Measurements from ENCODE around the gene CCT2. TPM values are rescaled to one million over a fixed set of nuclear protein-coding genes. Genes with fewer than 3 reads are reported as not detected.

CCT2 gene
- total RNA-seq: 158 TPM

GRCh38 chr12:69585189-69586062 lies at the start of gene CCT2:
TSS of gene CCT2 (plus strand) at chr12:69585459. CDS start at chr12:69585522, 63 bp downstream.
- H3K27ac ChIP-seq (ENCODE audit: low read depth, low read length): peak within 1 kb of the TSS; percentile 94
- H3K4me1 ChIP-seq (ENCODE audit: control insufficient read depth in 3 of 3, insufficient read depth in 3 of 3, low read length in 3 of 3): peaks cover 0 to 11% (median 3%) of the 10 kb centered on the region in 3 donors
- peaks cover 18 to 37% (median 34%) of the 10 kb centered on the region in 3 donors for H3K36me3 ChIP-seq (ENCODE audit: control insufficient read depth in 3 of 3, insufficient read depth in 3 of 3, low read length in 3 of 3)
- peak within 1 kb of the TSS; percentile 99 to 100 (median 100) for H3K4me3 ChIP-seq (ENCODE audit: low read length in 3 of 3)
- H3K27me3 ChIP-seq (ENCODE audit: control insufficient read depth in 3 of 3, insufficient read depth in 3 of 3, low read length in 3 of 3): no peaks in the 10 kb centered on the region
- peak within 1 kb of the TSS; percentile 95 to 99 (median 96) for H3K9ac ChIP-seq (ENCODE audit: low read depth in 1 of 3, low read length in 3 of 3)
- no peaks in the 10 kb centered on the region for H3K9me3 ChIP-seq (ENCODE audit: control insufficient read depth in 3 of 3, low read length in 3 of 3)

GRCh38 chr12:69540987-69541386 lies 44.3 kb upstream of the CCT2 start:
- H3K36me3 ChIP-seq (ENCODE audit: control insufficient read depth in 3 of 3, insufficient read depth in 3 of 3, low read length in 3 of 3): no peaks in the 10 kb centered on the region
- H3K4me1 ChIP-seq (ENCODE audit: control insufficient read depth in 3 of 3, insufficient read depth in 3 of 3, low read length in 3 of 3): no peaks in the 10 kb centered on the region
- H3K27ac ChIP-seq (ENCODE audit: low read depth, low read length): no peak overlapping the region
- H3K27me3 ChIP-seq (ENCODE audit: control insufficient read depth in 3 of 3, insufficient read depth in 3 of 3, low read length in 3 of 3): no peaks in the 10 kb centered on the region
- H3K9me3 ChIP-seq (ENCODE audit: control insufficient read depth in 3 of 3, low read length in 3 of 3): no peaks in the 10 kb centered on the region
- H3K4me3 ChIP-seq (ENCODE audit: low read length in 3 of 3): no peak overlapping the region
- H3K9ac ChIP-seq (ENCODE audit: low read depth in 1 of 3, low read length in 3 of 3): no peak overlapping the region

GRCh38 chr12:69544087-69544486 lies 41.2 kb upstream of the CCT2 start:
- H3K4me3 ChIP-seq (ENCODE audit: low read length in 3 of 3): no peak overlapping the region
- H3K36me3 ChIP-seq (ENCODE audit: control insufficient read depth in 3 of 3, insufficient read depth in 3 of 3, low read length in 3 of 3): no peaks in the 10 kb centered on the region
- H3K9me3 ChIP-seq (ENCODE audit: control insufficient read depth in 3 of 3, low read length in 3 of 3): no peaks in the 10 kb centered on the region
- no peak overlapping the region for H3K27ac ChIP-seq (ENCODE audit: low read depth, low read length)
- no peak overlapping the region for H3K9ac ChIP-seq (ENCODE audit: low read depth in 1 of 3, low read length in 3 of 3)
- H3K4me1 ChIP-seq (ENCODE audit: control insufficient read depth in 3 of 3, insufficient read depth in 3 of 3, low read length in 3 of 3): no peaks in the 10 kb centered on the region
- H3K27me3 ChIP-seq (ENCODE audit: control insufficient read depth in 3 of 3, insufficient read depth in 3 of 3, low read length in 3 of 3): no peaks in the 10 kb centered on the region

- Histone ChIP-seq H3K9ac (ENCODE audit: low read depth in 1 of 3, low read length in 3 of 3) (no peak overlapping the region), H3K27me3 (ENCODE audit: control insufficient read depth in 3 of 3, insufficient read depth in 3 of 3, low read length in 3 of 3) (no peaks in the 10 kb centered on the region), H3K36me3 (ENCODE audit: control insufficient read depth in 3 of 3, insufficient read depth in 3 of 3, low read length in 3 of 3) (no peaks in the 10 kb centered on the region), H3K4me3 (ENCODE audit: low read length in 3 of 3) (no peak overlapping the region), H3K4me1 (ENCODE audit: control insufficient read depth in 3 of 3, insufficient read depth in 3 of 3, low read length in 3 of 3) (no peaks in the 10 kb centered on the region), H3K27ac (ENCODE audit: low read depth, low read length) (no peak overlapping the region), H3K9me3 (ENCODE audit: control insufficient read depth in 3 of 3, low read length in 3 of 3) (no peaks in the 10 kb centered on the region)
Measured at GRCh38 chr12:69545081-69545480, 40.2 kb upstream of the CCT2 start.

- H3K27me3 ChIP-seq (ENCODE audit: control insufficient read depth in 3 of 3, insufficient read depth in 3 of 3, low read length in 3 of 3): no peaks in the 10 kb centered on the region
- H3K4me3 ChIP-seq (ENCODE audit: low read length in 3 of 3): no peak overlapping the region
- no peak overlapping the region for H3K27ac ChIP-seq (ENCODE audit: low read depth, low read length)
- H3K36me3 ChIP-seq (ENCODE audit: control insufficient read depth in 3 of 3, insufficient read depth in 3 of 3, low read length in 3 of 3): no peaks in the 10 kb centered on the region
- no peaks in the 10 kb centered on the region for H3K9me3 ChIP-seq (ENCODE audit: control insufficient read depth in 3 of 3, low read length in 3 of 3)
- no peaks in the 10 kb centered on the region for H3K4me1 ChIP-seq (ENCODE audit: control insufficient read depth in 3 of 3, insufficient read depth in 3 of 3, low read length in 3 of 3)
- H3K9ac ChIP-seq (ENCODE audit: low read depth in 1 of 3, low read length in 3 of 3): no peak overlapping the region
Measured at GRCh38 chr12:69546693-69547438, 38.4 kb upstream of the CCT2 start.

GRCh38 chr12:69548687-69549086 lies 36.6 kb upstream of the CCT2 start:
- Histone ChIP-seq H3K27ac (ENCODE audit: low read depth, low read length) (no peak overlapping the region), H3K9me3 (ENCODE audit: control insufficient read depth in 3 of 3, low read length in 3 of 3) (no peaks in the 10 kb centered on the region), H3K27me3 (ENCODE audit: control insufficient read depth in 3 of 3, insufficient read depth in 3 of 3, low read length in 3 of 3) (no peaks in the 10 kb centered on the region), H3K36me3 (ENCODE audit: control insufficient read depth in 3 of 3, insufficient read depth in 3 of 3, low read length in 3 of 3) (no peaks in the 10 kb centered on the region), H3K9ac (ENCODE audit: low read depth in 1 of 3, low read length in 3 of 3) (no peak overlapping the region), H3K4me3 (ENCODE audit: low read length in 3 of 3) (no peak overlapping the region), H3K4me1 (ENCODE audit: control insufficient read depth in 3 of 3, insufficient read depth in 3 of 3, low read length in 3 of 3) (peaks cover 0 to 2% (median 0%) of the 10 kb centered on the region in 3 donors)

GRCh38 chr12:69550569-69551350 lies 34.5 kb upstream of the CCT2 start:
- no peaks in the 10 kb centered on the region for H3K36me3 ChIP-seq (ENCODE audit: control insufficient read depth in 3 of 3, insufficient read depth in 3 of 3, low read length in 3 of 3)
- no peak overlapping the region for H3K27ac ChIP-seq (ENCODE audit: low read depth, low read length)
- H3K27me3 ChIP-seq (ENCODE audit: control insufficient read depth in 3 of 3, insufficient read depth in 3 of 3, low read length in 3 of 3): no peaks in the 10 kb centered on the region
- no peak overlapping the region for H3K4me3 ChIP-seq (ENCODE audit: low read length in 3 of 3)
- no peaks in the 10 kb centered on the region for H3K9me3 ChIP-seq (ENCODE audit: control insufficient read depth in 3 of 3, low read length in 3 of 3)
- H3K9ac ChIP-seq (ENCODE audit: low read depth in 1 of 3, low read length in 3 of 3): no peak overlapping the region
- peaks cover 0 to 6% (median 0%) of the 10 kb centered on the region in 3 donors for H3K4me1 ChIP-seq (ENCODE audit: control insufficient read depth in 3 of 3, insufficient read depth in 3 of 3, low read length in 3 of 3)

GRCh38 chr12:69553628-69554248 lies 31.5 kb upstream of the CCT2 start:
- no peak overlapping the region for H3K27ac ChIP-seq (ENCODE audit: low read depth, low read length)
- H3K36me3 ChIP-seq (ENCODE audit: control insufficient read depth in 3 of 3, insufficient read depth in 3 of 3, low read length in 3 of 3): no peaks in the 10 kb centered on the region
- H3K4me1 ChIP-seq (ENCODE audit: control insufficient read depth in 3 of 3, insufficient read depth in 3 of 3, low read length in 3 of 3): peaks cover 0 to 6% (median 0%) of the 10 kb centered on the region in 3 donors
- H3K4me3 ChIP-seq (ENCODE audit: low read length in 3 of 3): no peak overlapping the region
- no peaks in the 10 kb centered on the region for H3K9me3 ChIP-seq (ENCODE audit: control insufficient read depth in 3 of 3, low read length in 3 of 3)
- H3K9ac ChIP-seq (ENCODE audit: low read depth in 1 of 3, low read length in 3 of 3): no peak overlapping the region
- H3K27me3 ChIP-seq (ENCODE audit: control insufficient read depth in 3 of 3, insufficient read depth in 3 of 3, low read length in 3 of 3): no peaks in the 10 kb centered on the region

- Histone ChIP-seq H3K36me3 (ENCODE audit: control insufficient read depth in 3 of 3, insufficient read depth in 3 of 3, low read length in 3 of 3) (no peaks in the 10 kb centered on the region), H3K9ac (ENCODE audit: low read depth in 1 of 3, low read length in 3 of 3) (no peak overlapping the region), H3K27me3 (ENCODE audit: control insufficient read depth in 3 of 3, insufficient read depth in 3 of 3, low read length in 3 of 3) (no peaks in the 10 kb centered on the region), H3K4me3 (ENCODE audit: low read length in 3 of 3) (no peak overlapping the region), H3K9me3 (ENCODE audit: control insufficient read depth in 3 of 3, low read length in 3 of 3) (no peaks in the 10 kb centered on the region), H3K27ac (ENCODE audit: low read depth, low read length) (no peak overlapping the region), H3K4me1 (ENCODE audit: control insufficient read depth in 3 of 3, insufficient read depth in 3 of 3, low read length in 3 of 3) (peaks cover 0 to 6% (median 0%) of the 10 kb centered on the region in 3 donors)
Measured at GRCh38 chr12:69555461-69555860, 29.8 kb upstream of the CCT2 start.

All from skeletal muscle tissue (tissue), 4 donors.